ENCODE data around the gene GSTO1. TPM values are rescaled to one million over a fixed set of nuclear protein-coding genes. Genes with fewer than 3 reads are reported as not detected.

Gene GSTO1
- total and polyA plus RNA-seq, 9 of the 15 experiments (the other 6 are each of a cell fraction or from before 2014, with no cell fraction given): 136 to 592 (median 237) TPM

- CTCF ChIA-PET (ENCODE audit: low intra/inter-chr PET ratio): no interaction called here
These were observed 42.2 kb downstream of the GSTO1 start for GRCh38 chr10:104296687-104297436.

More at GRCh38 chr10:104296687-104297436, 42.2 kb downstream of the GSTO1 start:
- H3K27ac ChIP-seq (ENCODE audit: extremely low read depth, low read depth, low read length): no peak overlapping the region
- in situ Hi-C loops (cut with MboI): loop anchor here (10.0 kb wide), 1 partner anchor 48 kb away; no protein-coding TSS in a partner anchor
- no peak overlapping the region for H3K4me2 ChIP-seq (ENCODE audit: insufficient read depth, low read length)
- no peaks in the 10 kb centered on the region for H4K20me1 ChIP-seq (replicated peaks; ENCODE audit: control insufficient read depth, insufficient read depth, low read length)
- 34% methylated on average over 4 of the region's 10 CpGs for WGBS (ENCODE audit: insufficient coverage, low coverage, missing lambda C conversion rate)
- intact Hi-C loops (cut with micrococcal nuclease): no loop called here
- POLR2A ChIA-PET: interaction anchor here (0.7 to 1.0 kb wide), 2 partner anchors 13 to 157 kb away, joined by 3 to 4 read pairs; no protein-coding TSS in a partner anchor
- no peaks in the 10 kb centered on the region for H3K9me1 ChIP-seq (ENCODE audit: control insufficient read depth, insufficient read depth, low read length)
- TF ChIP-seq NCOA4 (IDR thresholded peaks at IDR 0.05; ENCODE audit: partially characterized antibody) (no peak), MEF2A (IDR thresholded peaks at IDR 0.05; ENCODE audit: control insufficient read depth, low read depth, low read length) (no peak), AFF4 (CRISPR knock-in tag; IDR thresholded peaks at IDR 0.05) (no peak), ELF2 (CRISPR knock-in tag; IDR thresholded peaks at IDR 0.05) (no peak), XRCC4 (IDR thresholded peaks at IDR 0.05; ENCODE audit: extremely low read depth, insufficient read depth, insufficient read length) (no peak), NFIX (CRISPR knock-in tag; IDR thresholded peaks at IDR 0.05; ENCODE audit: low read depth) (no peak), DEAF1 (CRISPR knock-in tag; IDR thresholded peaks at IDR 0.05) (no peak)
- H3K9me3 ChIP-seq (replicated peaks; ENCODE audit: control insufficient read depth, insufficient read depth, low read depth, low read length): no peaks in the 10 kb centered on the region
- no TSS peak for BruUV-seq (replicated peaks)
- H3K27me3 ChIP-seq (ENCODE audit: control insufficient read depth in 2 of 2, insufficient read depth in 2 of 2, low read length in 2 of 2): peaks cover 0 to 2% of the 10 kb centered on the region in 2 experiments; a peak in 1 of 5 replicates
- no peak overlapping the region for H3K4me3 ChIP-seq
- H3K36me3 ChIP-seq (ENCODE audit: control insufficient read depth, insufficient read depth, low read length): no peaks in the 10 kb centered on the region
- no peak overlapping the region for H3K9ac ChIP-seq (ENCODE audit: insufficient read depth in 1 of 2, low read depth in 2 of 2, low read length in 2 of 2)
- H3K4me1 ChIP-seq (replicated peaks in 1 of 2; ENCODE audit: control insufficient read depth in 2 of 2, insufficient read depth in 2 of 2, low read length in 2 of 2): no peaks in the 10 kb centered on the region; a peak in 1 of 5 replicates
- no peak for DNase-seq (ENCODE audit: extremely low read depth in 1 of 4, low spot score in 3 of 4)
- no peak overlapping the region for H2AFZ ChIP-seq (ENCODE audit: low read depth, low read length)
- no peak for ATAC-seq
- H3K79me2 ChIP-seq (ENCODE audit: control insufficient read depth, insufficient read depth, low read length): no peaks in the 10 kb centered on the region
- FAIRE-seq: no peak
